ENCODE data around the gene EDN1. TPM values are rescaled to one million over a fixed set of nuclear protein-coding genes. Genes with fewer than 3 reads are reported as not detected.

Gene EDN1
- total and polyA plus RNA-seq, 10 of the 15 experiments (the other 5 are each of a cell fraction or from before 2014, with no cell fraction given): 2.0 to 6.6 (median 3.1) TPM

DNA sequence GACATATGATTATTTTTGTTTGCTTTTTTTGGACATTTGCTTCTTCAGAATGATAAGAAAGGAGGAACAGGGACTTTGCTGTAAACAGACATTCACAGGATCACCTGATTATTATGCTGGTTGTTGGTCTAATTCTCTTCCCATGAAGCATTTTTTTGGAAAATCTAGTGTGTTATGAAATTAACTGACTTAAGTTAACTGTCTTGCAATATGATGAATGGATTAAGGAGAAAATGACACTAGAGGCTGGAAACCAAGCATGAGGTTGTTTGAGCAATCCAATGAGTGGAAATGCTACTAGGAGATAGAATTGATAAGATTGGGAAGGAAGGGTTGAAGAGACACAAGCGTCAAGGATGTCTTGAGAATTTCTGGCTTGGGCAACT is 13.2 kb upstream of the EDN1 start:
- no peak overlapping the region for H3K4me2 ChIP-seq (ENCODE audit: control insufficient read depth, insufficient read depth)
- H2AFZ ChIP-seq (ENCODE audit: control insufficient read depth, low read depth, low read length): no peak overlapping the region
- DNase-seq (ENCODE audit: low read depth, low spot score) (no peak), ATAC-seq (no peak), FAIRE-seq (no peak)
- intact Hi-C loops (cut with micrococcal nuclease; ENCODE audit: unreplicated experiment) (no loop called here), in situ Hi-C loops (cut with MboI) (no loop called here)
- 100% methylated on average over 1 of the region's 1 CpG for WGBS (ENCODE audit: insufficient coverage, insufficient replicate concordance, low lambda C conversion rate, missing lambda C conversion rate)
- no peak overlapping the region for H3K27ac ChIP-seq (ENCODE audit: control insufficient read depth, insufficient read depth)
- H3K4me1 ChIP-seq (ENCODE audit: control insufficient read depth, insufficient read depth, low read length): peaks cover 4% of the 10 kb centered on the region; the same call in 1 of the 2 replicates
- no peaks in the 10 kb centered on the region for H3K79me2 ChIP-seq (ENCODE audit: control insufficient read depth, insufficient read depth, low read length)
- no TSS peak for BruUV-seq (replicated peaks)
- H4K20me1 ChIP-seq (ENCODE audit: control insufficient read depth, insufficient read depth): no peaks in the 10 kb centered on the region
- ChIA-PET CTCF (no interaction called here), RAD21 (ENCODE audit: unreplicated experiment) (interaction anchor here (2.3 kb wide), 1 partner anchor 13 kb away, joined by 8 read pairs; the partner anchor contains the start of gene EDN1), SMC1A (ENCODE audit: uncharacterized antibody, unreplicated experiment) (interaction anchor here (0.9 to 1.3 kb wide), 2 partner anchors 9 to 14 kb away, joined by 3 to 4 read pairs; no protein-coding TSS in a partner anchor), POLR2A (no interaction called here)
- H3K9me3 ChIP-seq (replicated peaks; ENCODE audit: control insufficient read depth, insufficient read depth, low read length): no peaks in the 10 kb centered on the region; the same call in 1 of the 3 replicates
- no peaks in the 10 kb centered on the region for H3K36me3 ChIP-seq (ENCODE audit: control insufficient read depth in 2 of 2, insufficient read depth in 2 of 2, low read length in 1 of 2)
- no peaks in the 10 kb centered on the region for H3K27me3 ChIP-seq (replicated peaks in 1 of 2; ENCODE audit: control insufficient read depth in 2 of 2, insufficient read depth in 2 of 2, low read length in 1 of 2)
- no peak overlapping the region for H3K4me3 ChIP-seq
- no peak overlapping the region for H3K9ac ChIP-seq (ENCODE audit: control insufficient read depth, insufficient read depth, low read length)
- TF ChIP-seq MXI1 (IDR thresholded peaks at IDR 0.05; ENCODE audit: low read depth, low read length) (no peak), YY1 (IDR thresholded peaks at IDR 0.05; ENCODE audit: low read depth, low read length) (no peak), RAD21 (IDR thresholded peaks at IDR 0.05; ENCODE audit: insufficient read depth, low read depth, low read length) (no peak), RAD51 (IDR thresholded peaks at IDR 0.05) (no peak), BACH1 (IDR thresholded peaks at IDR 0.05; ENCODE audit: borderline replicate concordance) (no peak), POLR2AphosphoS5 (IDR thresholded peaks at IDR 0.05; ENCODE audit: low read length) (no peak), RFX5 (IDR thresholded peaks at IDR 0.05; ENCODE audit: low read depth, low read length) (no peak), TCF7 (IDR thresholded peaks at IDR 0.05; ENCODE audit: borderline replicate concordance) (no peak), POLR2A (IDR thresholded peaks at IDR 0.05; ENCODE audit: low read depth, low read length) (no peak), SRF (IDR thresholded peaks at IDR 0.05; ENCODE audit: low read depth in 2 of 2, low read length in 2 of 2) (no peak), LARP7 (IDR thresholded peaks at IDR 0.05) (no peak), BRCA1 (IDR thresholded peaks at IDR 0.05; ENCODE audit: low read depth, low read length) (no peak), TARDBP (IDR thresholded peaks at IDR 0.05; ENCODE audit: borderline replicate concordance) (no peak)
- TF ChIP-seq, protein P1, sequence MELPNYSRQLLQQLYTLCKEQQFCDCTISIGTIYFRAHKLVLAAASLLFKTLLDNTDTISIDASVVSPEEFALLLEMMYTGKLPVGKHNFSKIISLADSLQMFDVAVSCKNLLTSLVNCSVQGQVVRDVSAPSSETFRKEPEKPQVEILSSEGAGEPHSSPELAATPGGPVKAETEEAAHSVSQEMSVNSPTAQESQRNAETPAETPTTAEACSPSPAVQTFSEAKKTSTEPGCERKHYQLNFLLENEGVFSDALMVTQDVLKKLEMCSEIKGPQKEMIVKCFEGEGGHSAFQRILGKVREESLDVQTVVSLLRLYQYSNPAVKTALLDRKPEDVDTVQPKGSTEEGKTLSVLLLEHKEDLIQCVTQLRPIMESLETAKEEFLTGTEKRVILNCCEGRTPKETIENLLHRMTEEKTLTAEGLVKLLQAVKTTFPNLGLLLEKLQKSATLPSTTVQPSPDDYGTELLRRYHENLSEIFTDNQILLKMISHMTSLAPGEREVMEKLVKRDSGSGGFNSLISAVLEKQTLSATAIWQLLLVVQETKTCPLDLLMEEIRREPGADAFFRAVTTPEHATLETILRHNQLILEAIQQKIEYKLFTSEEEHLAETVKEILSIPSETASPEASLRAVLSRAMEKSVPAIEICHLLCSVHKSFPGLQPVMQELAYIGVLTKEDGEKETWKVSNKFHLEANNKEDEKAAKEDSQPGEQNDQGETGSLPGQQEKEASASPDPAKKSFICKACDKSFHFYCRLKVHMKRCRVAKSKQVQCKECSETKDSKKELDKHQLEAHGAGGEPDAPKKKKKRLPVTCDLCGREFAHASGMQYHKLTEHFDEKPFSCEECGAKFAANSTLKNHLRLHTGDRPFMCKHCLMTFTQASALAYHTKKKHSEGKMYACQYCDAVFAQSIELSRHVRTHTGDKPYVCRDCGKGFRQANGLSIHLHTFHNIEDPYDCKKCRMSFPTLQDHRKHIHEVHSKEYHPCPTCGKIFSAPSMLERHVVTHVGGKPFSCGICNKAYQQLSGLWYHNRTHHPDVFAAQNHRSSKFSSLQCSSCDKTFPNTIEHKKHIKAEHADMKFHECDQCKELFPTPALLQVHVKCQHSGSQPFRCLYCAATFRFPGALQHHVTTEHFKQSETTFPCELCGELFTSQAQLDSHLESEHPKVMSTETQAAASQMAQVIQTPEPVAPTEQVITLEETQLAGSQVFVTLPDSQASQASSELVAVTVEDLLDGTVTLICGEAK (IDR thresholded peaks at IDR 0.05; ENCODE audit: borderline replicate concordance): no peak
- TF ChIP-seq, protein P2, sequence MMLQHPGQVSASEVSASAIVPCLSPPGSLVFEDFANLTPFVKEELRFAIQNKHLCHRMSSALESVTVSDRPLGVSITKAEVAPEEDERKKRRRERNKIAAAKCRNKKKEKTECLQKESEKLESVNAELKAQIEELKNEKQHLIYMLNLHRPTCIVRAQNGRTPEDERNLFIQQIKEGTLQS (IDR thresholded peaks at IDR 0.05; ENCODE audit: borderline replicate concordance, extremely low read depth, low read depth, low read length): no peak
- TF ChIP-seq, protein P3, sequence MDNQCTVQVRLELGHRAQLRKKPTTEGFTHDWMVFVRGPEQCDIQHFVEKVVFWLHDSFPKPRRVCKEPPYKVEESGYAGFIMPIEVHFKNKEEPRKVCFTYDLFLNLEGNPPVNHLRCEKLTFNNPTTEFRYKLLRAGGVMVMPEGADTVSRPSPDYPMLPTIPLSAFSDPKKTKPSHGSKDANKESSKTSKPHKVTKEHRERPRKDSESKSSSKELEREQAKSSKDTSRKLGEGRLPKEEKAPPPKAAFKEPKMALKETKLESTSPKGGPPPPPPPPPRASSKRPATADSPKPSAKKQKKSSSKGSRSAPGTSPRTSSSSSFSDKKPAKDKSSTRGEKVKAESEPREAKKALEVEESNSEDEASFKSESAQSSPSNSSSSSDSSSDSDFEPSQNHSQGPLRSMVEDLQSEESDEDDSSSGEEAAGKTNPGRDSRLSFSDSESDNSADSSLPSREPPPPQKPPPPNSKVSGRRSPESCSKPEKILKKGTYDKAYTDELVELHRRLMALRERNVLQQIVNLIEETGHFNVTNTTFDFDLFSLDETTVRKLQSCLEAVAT (IDR thresholded peaks at IDR 0.05): no peak
- TF ChIP-seq, protein P4, sequence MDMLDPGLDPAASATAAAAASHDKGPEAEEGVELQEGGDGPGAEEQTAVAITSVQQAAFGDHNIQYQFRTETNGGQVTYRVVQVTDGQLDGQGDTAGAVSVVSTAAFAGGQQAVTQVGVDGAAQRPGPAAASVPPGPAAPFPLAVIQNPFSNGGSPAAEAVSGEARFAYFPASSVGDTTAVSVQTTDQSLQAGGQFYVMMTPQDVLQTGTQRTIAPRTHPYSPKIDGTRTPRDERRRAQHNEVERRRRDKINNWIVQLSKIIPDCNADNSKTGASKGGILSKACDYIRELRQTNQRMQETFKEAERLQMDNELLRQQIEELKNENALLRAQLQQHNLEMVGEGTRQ (IDR thresholded peaks at IDR 0.05; ENCODE audit: borderline replicate concordance, low read depth, low read length): no peak
- TF ChIP-seq, protein P5, sequence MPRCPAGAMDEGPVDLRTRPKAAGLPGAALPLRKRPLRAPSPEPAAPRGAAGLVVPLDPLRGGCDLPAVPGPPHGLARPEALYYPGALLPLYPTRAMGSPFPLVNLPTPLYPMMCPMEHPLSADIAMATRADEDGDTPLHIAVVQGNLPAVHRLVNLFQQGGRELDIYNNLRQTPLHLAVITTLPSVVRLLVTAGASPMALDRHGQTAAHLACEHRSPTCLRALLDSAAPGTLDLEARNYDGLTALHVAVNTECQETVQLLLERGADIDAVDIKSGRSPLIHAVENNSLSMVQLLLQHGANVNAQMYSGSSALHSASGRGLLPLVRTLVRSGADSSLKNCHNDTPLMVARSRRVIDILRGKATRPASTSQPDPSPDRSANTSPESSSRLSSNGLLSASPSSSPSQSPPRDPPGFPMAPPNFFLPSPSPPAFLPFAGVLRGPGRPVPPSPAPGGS (IDR thresholded peaks at IDR 0.05; ENCODE audit: borderline replicate concordance, insufficient read depth, low read depth, low read length, poor library complexity, severe bottlenecking): no peak
